GM21367 (cell line): ENCODE data around the gene RAB38.

Source experiments
- ATAC-seq: cut with Tn5 transposase; IDR thresholded peaks from one replicate; pipeline ENCODE4 v1.9.1; 2021; ENCODE audit not compliant: unreplicated experiment

Gene RAB38

DNA sequence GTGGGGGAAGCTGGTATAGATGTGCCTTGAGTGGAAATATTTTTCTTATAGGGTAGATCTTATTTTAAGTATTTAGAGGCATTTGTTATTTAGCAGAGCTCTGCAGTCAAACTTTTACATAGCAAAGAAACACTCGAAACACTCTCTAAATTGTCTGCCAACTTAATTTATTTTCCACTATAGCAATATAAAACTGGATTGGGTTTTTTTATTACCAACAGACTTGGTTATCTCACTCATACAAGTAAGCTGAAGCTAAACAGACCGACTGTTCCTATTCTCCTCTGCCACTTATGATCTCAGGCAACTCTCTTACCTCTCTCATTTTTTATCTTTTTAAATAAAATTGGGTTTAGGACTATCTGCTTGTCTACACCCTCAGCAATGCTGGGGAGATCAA lies 4.6 kb downstream of the RAB38 start:
- ATAC-seq, result no peak

- no peak for ATAC-seq
These were observed 5.4 kb downstream of the RAB38 start for GRCh38 chr11:88169881-88170280.

DNA sequence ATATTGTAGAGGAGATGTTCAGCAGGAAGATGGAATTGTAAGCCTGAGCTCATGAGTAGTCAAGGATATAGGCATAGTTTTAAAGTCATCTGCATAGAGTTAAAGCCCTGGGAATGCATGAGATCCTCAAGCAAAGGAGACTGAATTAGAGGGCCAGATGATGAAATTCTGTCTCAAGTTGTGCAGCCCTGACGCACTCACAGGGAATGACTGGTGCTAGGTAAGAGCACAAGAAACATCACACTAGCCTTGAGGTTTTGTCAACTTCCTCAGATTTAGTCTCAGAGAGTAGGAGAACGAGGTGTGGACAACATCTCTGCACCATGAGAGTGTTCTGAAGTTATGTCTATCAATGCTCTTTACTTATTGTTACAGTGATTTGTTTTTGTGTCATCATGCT lies 5.8 kb downstream of the RAB38 start:
- no peak for ATAC-seq

DNA sequence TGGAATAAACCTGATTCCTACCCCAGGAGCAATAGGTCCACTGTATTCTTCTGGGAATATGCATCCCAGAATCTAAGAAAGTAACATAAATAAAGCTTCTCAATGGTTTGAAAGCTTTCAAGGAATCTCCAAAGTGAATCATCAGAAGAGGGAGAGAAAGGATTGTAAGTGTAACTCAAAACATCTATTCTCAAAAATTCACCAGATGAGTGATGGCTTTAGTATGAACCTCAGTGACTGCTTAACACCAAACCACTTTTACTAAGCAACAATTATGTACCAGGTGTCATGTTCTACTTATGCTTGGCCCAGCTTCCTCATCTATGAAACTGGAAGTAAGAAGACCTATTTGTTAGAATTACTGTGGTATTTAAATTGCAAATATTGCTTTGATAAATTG lies 7.4 kb downstream of the RAB38 start:
- ATAC-seq, result no peak

DNA sequence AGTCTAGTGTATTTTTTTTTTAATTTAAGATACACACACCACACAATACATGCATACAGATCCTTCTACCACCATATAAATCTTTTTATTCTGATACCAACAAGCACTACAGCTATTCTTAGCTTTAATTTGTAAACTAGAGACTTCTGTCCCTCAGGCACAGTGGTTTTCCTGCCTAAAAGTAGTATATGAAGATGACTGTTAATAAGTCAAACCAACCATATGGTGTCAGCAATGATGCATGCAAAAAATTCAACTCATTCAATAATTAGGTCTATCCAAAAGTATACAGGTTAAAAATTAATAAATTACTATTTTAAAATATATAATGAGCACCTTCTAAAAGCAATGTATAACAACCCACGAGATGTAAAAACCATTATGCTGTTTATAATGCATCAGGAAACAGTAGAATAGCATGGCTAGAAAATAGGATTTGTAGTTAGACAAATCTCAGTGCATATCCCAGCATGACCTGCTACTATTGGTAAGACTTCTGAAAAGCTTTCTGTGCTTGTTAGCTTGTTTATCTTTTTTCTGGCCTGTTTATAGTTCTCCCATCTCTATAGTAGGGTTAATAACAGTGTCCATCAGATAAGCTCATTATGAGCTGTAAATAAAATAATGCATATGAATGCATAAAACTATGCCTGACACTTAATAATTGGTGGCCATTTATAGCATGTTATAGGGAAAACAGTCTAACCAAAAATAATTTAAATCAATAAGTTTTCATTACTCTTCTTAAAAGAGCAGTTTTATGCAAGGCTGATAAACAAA lies 10.2 kb downstream of the RAB38 start:
- ATAC-seq, result no peak

DNA sequence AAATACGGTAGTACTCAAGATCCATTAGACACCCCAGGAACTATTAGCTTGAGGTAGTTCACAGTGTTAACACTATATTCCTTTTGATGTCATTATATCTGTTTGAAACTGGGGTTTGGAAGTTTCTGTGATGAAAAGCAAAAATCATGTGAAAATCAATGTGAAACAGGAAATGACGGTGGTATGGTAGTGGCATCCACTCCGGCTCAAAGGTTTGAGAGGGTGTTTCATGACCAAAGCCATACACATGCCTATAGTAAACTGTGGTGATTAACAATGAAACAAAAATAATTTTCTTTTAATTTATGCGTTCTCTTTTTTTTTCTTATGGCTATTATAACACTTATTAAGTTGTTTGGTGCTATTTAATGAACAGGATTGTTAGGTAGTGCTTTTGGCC lies 10.9 kb downstream of the RAB38 start:
- no peak for ATAC-seq

- no peak for ATAC-seq
These were observed 17.2 kb downstream of the RAB38 start for GRCh38 chr11:88158081-88158480.

GRCh38 chr11:88157370-88157769 lies 17.9 kb downstream of the RAB38 start:
- ATAC-seq, result no peak

- ATAC-seq, result no peak
These were observed 22.9 kb downstream of the RAB38 start for GRCh38 chr11:88152381-88152780.

DNA sequence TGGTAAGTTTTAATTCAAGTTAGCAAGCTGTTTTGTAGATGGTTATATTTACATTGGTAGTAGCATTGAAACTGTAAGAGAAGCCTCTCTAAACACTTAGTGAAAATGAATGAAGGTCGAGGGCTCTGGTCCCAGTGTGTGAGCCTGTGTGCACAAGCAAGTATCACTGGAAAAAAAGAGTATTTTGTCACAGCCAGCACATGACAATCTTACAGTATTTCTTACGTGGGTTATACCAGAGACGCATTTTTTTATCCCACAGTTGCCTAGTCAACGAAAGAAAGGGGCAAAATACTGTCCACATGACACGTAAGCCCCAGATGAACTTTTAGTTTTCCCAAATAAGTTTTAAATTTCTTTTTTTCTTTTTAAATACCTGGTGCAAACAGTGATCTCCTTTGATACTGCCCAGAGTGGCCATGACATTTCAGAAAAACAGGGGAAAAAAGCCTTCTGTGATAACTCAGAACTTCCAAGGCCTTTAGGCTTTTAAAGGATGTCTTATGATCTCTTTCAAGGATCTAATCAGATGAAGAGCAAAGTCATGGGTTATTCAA lies 23.5 kb downstream of the RAB38 start:
- ATAC-seq, result no peak

DNA sequence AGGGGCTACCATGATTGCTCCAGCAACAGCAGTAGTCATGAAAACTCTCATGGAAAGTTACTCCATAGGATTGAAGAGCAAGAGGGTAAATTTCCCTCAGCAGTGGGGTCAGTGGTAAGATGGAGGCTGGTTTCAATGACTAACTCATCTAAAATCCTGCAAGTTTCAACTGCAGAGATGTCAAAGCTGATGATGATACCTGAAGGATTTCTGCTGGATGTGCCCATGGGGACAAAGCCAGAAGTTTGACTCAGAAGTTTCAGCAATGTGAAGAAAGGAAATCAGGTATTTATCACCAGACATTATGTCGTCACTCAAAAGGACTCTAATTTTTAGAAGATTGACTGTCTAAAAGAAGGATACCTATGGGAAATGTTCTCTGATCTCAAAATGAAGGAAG lies 29.1 kb downstream of the RAB38 start:
- no peak for ATAC-seq

DNA sequence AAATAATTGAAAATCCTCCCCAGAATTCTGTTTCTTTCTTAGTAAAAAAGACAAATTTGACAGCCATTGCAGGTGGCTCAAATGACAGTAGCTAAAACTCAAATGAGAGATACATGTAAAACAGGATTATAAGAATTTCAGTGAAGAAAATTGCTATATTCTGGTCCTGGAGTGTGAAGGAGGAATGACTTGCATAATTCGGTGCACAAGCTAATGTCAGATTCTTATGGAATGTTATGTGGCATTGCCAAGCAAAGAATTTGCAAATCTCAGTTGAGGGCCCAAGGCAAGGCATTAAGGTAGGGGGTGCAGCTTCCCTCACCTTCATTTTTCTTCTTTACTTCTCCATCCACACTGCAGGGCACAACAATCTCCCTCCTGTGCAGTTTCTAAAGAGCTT lies 35.4 kb downstream of the RAB38 start:
- ATAC-seq, result no peak

- peak; percentile 53 for ATAC-seq
These were observed 43.3 kb downstream of the RAB38 start for GRCh38 chr11:88131764-88132470.

- no peak for ATAC-seq
These were observed 52.3 kb downstream of the RAB38 start for GRCh38 chr11:88122956-88123355.

GRCh38 chr11:88119561-88119960 lies 55.7 kb downstream of the RAB38 start:
- ATAC-seq, result no peak

DNA sequence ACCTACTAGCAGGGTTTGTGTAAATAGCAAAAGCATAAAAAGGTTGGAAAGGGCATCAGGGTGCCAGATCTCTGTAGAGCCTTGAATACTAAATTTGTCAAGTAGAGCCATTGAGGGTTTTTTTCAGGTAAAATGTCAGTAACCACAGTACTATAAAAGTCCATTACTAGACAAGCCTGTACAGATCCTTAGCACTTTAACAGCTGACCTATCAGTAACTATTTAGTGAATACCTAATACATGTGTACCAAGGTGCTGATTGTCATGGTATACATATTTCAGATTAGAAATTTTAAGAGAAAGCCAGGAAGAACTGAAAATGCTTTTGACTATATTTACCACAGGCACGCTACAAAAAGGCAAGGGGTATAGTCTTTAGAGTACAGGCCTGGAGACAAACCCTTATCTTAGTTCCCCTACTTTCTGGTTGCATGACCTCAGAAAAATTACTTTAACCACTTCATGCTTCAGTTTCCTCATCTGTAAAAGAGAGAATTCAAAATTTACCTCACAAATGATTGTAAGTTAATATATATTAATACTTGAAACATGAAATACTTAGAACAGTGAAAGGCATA lies 57.9 kb downstream of the RAB38 start:
- ATAC-seq, result peak; percentile 54

- ATAC-seq, result no peak
These were observed 59.2 kb downstream of the RAB38 start for GRCh38 chr11:88115828-88116755.

DNA sequence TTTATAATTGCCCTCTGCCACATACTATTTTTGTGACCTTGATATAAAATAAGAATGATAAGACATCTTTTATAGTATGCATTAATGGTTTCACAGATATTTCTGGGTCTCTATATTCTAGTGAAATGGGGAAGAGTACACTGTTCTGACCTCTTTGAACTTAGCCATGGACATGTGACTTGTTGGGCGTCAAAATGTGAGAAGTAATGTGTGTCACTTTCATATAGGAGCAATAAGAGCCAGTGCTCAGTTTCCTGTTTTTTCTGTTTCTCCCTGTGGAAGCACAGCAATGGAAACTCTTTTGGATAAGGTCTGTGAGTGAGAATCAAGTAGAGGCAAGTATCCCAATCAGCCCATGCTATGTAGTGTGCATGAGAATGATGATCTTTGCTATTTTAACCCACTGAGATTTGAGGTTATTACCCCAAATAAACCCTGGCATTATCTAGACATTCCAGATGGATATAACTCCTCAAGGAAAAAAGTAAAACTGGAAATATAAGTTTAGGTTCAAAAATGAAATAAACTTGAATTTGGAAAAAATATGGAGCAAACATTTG lies 60.7 kb downstream of the RAB38 start:
- ATAC-seq, result no peak

DNA sequence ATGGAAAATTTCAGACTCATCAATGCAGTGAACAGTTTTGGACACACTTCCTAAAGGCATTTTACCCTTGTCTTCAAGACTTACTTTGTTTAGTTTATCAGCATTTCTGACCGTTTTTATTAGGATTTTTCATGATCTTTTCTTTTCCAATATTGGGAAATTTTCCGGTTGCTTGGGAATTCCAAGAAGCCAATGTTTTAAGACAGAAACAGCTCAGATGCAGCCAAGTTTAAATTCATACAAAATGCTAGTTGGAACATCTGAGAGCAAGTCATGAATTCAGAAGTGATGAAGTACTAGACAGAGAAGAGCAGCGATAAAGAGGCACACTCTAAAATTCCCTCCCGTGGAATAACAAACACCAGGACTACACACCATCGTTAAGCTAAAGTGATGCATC lies 68.6 kb downstream of the RAB38 start:
- no peak for ATAC-seq

DNA sequence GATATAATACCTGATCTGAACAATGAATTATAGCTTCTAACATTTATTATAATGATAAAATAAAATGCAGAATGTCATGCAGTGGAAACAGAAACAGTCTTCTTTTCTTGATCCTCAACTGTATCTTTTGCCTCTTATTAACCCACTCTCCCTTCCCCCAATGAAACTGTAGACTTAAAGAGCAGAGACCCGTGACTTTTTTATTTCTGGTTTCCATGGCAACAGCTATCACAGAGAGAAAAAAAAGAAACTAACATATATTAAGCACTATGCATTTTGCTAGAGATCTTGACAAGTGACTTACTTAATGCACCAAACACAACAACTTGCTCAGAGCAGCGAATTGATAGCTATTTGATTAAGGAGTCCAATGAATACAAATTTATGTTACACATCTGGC lies 69.3 kb downstream of the RAB38 start:
- ATAC-seq, result no peak

GRCh38 chr11:88105526-88105925 lies 69.7 kb downstream of the RAB38 start:
- ATAC-seq, result no peak
